Keratinocyte (primary cell): ENCODE results near the gene PODN. TPM values are rescaled to one million over a fixed set of nuclear protein-coding genes. Genes with fewer than 3 reads are reported as not detected.

ENCODE experiments used
- DNase-seq: peaks from one replicate; pipeline ENCODE4 v3.0.0-alpha.2; 2011; ENCODE audit warnings: low read depth, missing footprints, low spot score
- FAIRE-seq: peaks from 2 replicates; lab custom pipeline; 2011; peaks lifted over from hg19 to GRCh38; lab: Jason Lieb, UNC
- H2AFZ ChIP-seq: 2 replicates; pipeline ENCODE4 v1.6.0; 2012; ENCODE audit warnings: low read length, control low read depth, inconsistent platforms; ENCODE audit not compliant: control insufficient read depth
- H3K27ac ChIP-seq: 2 replicates; pipeline ENCODE4 v1.5.1; 2011; ENCODE audit warnings: low read length; ENCODE audit not compliant: control insufficient read depth, insufficient read depth
- H3K27me3 ChIP-seq: 3 replicates; pipeline ENCODE4 v1.6.0; 2011; ENCODE audit warnings: low read length; ENCODE audit not compliant: control insufficient read depth, insufficient read depth; ENCODE audit errors: extremely low read depth
- H3K36me3 ChIP-seq, 2 experiments: 2 replicates in 1 of 2; 3 replicates in 1 of 2; pipeline ENCODE4 v1.5.1; 2011; ENCODE audit warnings: low read length in 2 of 2, mild to moderate bottlenecking in 1 of 2; ENCODE audit not compliant: control insufficient read depth in 2 of 2, insufficient read depth in 2 of 2; ENCODE audit errors: extremely low read depth in 1 of 2
- H3K4me1 ChIP-seq: 3 replicates; pipeline ENCODE4 v1.5.1; 2011; ENCODE audit warnings: low read length; ENCODE audit not compliant: control insufficient read depth, insufficient read depth; ENCODE audit errors: extremely low read depth
- H3K4me2 ChIP-seq: 3 replicates; pipeline ENCODE4 v1.6.0; 2011; ENCODE audit warnings: low read depth, low read length; ENCODE audit not compliant: control insufficient read depth, insufficient read depth; ENCODE audit errors: extremely low read depth
- H3K4me3 ChIP-seq, 3 experiments: fragments of 200-600 bp in 1 of 3; sonication (generic) in 1 of 3; 2 replicates in 2 of 3; 3 replicates in 1 of 3; pipeline ENCODE4 v1.5.1; 2011 to 2016; ENCODE audit warnings: low read length in 3 of 3, mild to moderate bottlenecking in 3 of 3, control low read depth in 2 of 3, inconsistent platforms in 1 of 3, low read depth in 1 of 3, mixed read lengths in 1 of 3, mixed run types in 1 of 3, moderate library complexity in 1 of 3; ENCODE audit not compliant: control insufficient read depth in 2 of 3, insufficient read depth in 2 of 3; ENCODE audit errors: extremely low read depth in 1 of 3
- H3K79me2 ChIP-seq: 2 replicates; pipeline ENCODE4 v1.6.0; 2012; ENCODE audit warnings: low read length; ENCODE audit not compliant: control insufficient read depth, insufficient read depth
- H3K9ac ChIP-seq: 3 replicates; pipeline ENCODE4 v1.6.0; 2011; ENCODE audit warnings: low read length; ENCODE audit not compliant: control insufficient read depth, insufficient read depth; ENCODE audit errors: extremely low read depth
- H3K9me1 ChIP-seq: 3 replicates; pipeline ENCODE4 v1.6.0; 2011; ENCODE audit warnings: low read length; ENCODE audit not compliant: control insufficient read depth, insufficient read depth; ENCODE audit errors: extremely low read depth
- H3K9me3 ChIP-seq: 2 replicates; pipeline ENCODE4 v1.5.1; 2012; ENCODE audit warnings: low read depth, low read length; ENCODE audit not compliant: control insufficient read depth
- H4K20me1 ChIP-seq: 3 replicates; pipeline ENCODE4 v1.6.0; 2011; ENCODE audit warnings: low read length; ENCODE audit not compliant: control insufficient read depth, insufficient read depth; ENCODE audit errors: extremely low read depth
- EZH2 ChIP-seq: IDR thresholded peaks from one replicate; pipeline ENCODE4 v1.6.1; 2012; ENCODE audit warnings: inconsistent platforms, mild to moderate bottlenecking, low read length, moderate library complexity
- dilution Hi-C: fragments of 300-500 bp; cut with MboI; formaldehyde crosslinking; loops from one replicate; pipeline ENCODE4 v1.7.0; 2020; ENCODE audit warnings: low sequenced_read_pairs; ENCODE audit not compliant: extremely low pct_ligation_motif_present
- polyA plus RNA-seq, 5 experiments: library from polyadenylated mRNA; depleted of rRNA in 3 of 5; stranded (reverse) in 3 of 5; stranded (forward) in 1 of 5; unstranded in 1 of 5; fragments of >200 nt; gene quantifications; 1 replicate in 1 of 5; 2 replicates in 3 of 5; 3 replicates in 1 of 5; pipeline versions ENCODE4 v1.2.1 to v1.2.3, GENCODE V29; 2011 to 2012; ENCODE audit warnings: missing spikeins in 2 of 5, low read depth in 1 of 5, low replicate concordance in 1 of 5
- TF ChIP-seq, protein P1 (sequence below), 3 experiments: IDR thresholded peaks in 1 of 3; conservative IDR thresholded peaks in 1 of 3; optimal IDR thresholded peaks in 1 of 3; 2 replicates in 2 of 3; 3 replicates in 1 of 3; pipeline versions ENCODE3 to v1.5.1; 2011; ENCODE audit warnings: low read length in 3 of 3, mild to moderate bottlenecking in 3 of 3, moderate library complexity in 2 of 3, control low read depth in 1 of 3, inconsistent platforms in 1 of 3; ENCODE audit not compliant: insufficient read depth in 2 of 3; ENCODE audit errors: extremely low read depth in 1 of 3

Gene PODN
- polyA plus RNA-seq, 1 donor (not counting 4 experiments of a cell fraction or from before 2014, with no cell fraction given) = not detected

DNA sequence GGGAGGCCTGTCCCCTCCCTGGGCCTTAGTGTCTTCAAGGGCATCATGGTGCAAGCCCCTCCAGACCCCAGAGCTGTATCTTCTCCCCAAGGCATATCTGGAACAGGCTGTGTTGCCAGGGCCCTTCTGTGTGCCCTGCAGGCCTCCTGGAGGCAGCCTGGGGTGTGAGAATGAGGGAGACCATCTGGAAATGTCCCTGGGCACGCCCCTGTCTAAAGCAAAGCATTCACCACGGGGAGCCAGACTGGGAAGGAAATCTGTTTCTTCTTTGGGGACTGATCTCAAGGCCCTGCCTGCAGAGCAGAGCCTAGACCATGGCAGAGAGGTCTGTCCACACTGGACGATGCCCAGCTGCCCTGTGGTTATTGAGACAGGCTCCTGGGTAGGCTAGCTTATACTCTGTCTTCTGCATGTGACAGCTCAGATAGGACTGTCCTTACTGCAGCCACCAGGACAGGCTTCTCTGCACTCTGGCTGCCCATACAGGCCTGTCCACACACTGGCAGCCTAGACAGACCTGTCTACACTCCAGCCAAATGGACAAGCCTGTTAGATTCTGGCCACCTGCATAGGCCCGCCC lies 24.6 kb downstream of the PODN start:
- dilution Hi-C loops = no loop called here
- no peak for TF ChIP-seq EZH2
- TF ChIP-seq, protein P1, sequence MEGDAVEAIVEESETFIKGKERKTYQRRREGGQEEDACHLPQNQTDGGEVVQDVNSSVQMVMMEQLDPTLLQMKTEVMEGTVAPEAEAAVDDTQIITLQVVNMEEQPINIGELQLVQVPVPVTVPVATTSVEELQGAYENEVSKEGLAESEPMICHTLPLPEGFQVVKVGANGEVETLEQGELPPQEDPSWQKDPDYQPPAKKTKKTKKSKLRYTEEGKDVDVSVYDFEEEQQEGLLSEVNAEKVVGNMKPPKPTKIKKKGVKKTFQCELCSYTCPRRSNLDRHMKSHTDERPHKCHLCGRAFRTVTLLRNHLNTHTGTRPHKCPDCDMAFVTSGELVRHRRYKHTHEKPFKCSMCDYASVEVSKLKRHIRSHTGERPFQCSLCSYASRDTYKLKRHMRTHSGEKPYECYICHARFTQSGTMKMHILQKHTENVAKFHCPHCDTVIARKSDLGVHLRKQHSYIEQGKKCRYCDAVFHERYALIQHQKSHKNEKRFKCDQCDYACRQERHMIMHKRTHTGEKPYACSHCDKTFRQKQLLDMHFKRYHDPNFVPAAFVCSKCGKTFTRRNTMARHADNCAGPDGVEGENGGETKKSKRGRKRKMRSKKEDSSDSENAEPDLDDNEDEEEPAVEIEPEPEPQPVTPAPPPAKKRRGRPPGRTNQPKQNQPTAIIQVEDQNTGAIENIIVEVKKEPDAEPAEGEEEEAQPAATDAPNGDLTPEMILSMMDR (optimal IDR thresholded peaks at IDR 0.05 in 1 of 3, IDR thresholded peaks at IDR 0.05 in 1 of 3, conservative IDR thresholded peaks at IDR 0.05 in 1 of 3; ENCODE audit: extremely low read depth in 1 of 3, insufficient read depth in 2 of 3, low read length in 3 of 3) = no peak
- H3K4me1 ChIP-seq = no peaks in the 10 kb centered on the region
- H3K4me2 ChIP-seq = no peak overlapping the region
- DNase-seq (no peak), FAIRE-seq (no peak)
- no peaks in the 10 kb centered on the region for H3K36me3 ChIP-seq
- no peaks in the 10 kb centered on the region for H3K79me2 ChIP-seq
- H3K4me3 ChIP-seq = no peak overlapping the region
- H3K9me1 ChIP-seq = no peaks in the 10 kb centered on the region
- H2AFZ ChIP-seq = no peak overlapping the region
- H3K27ac ChIP-seq = no peak overlapping the region
- H3K9ac ChIP-seq = no peak overlapping the region
- H3K9me3 ChIP-seq = no peaks in the 10 kb centered on the region
- H3K27me3 ChIP-seq = no peaks in the 10 kb centered on the region
- H4K20me1 ChIP-seq = no peaks in the 10 kb centered on the region

DNA sequence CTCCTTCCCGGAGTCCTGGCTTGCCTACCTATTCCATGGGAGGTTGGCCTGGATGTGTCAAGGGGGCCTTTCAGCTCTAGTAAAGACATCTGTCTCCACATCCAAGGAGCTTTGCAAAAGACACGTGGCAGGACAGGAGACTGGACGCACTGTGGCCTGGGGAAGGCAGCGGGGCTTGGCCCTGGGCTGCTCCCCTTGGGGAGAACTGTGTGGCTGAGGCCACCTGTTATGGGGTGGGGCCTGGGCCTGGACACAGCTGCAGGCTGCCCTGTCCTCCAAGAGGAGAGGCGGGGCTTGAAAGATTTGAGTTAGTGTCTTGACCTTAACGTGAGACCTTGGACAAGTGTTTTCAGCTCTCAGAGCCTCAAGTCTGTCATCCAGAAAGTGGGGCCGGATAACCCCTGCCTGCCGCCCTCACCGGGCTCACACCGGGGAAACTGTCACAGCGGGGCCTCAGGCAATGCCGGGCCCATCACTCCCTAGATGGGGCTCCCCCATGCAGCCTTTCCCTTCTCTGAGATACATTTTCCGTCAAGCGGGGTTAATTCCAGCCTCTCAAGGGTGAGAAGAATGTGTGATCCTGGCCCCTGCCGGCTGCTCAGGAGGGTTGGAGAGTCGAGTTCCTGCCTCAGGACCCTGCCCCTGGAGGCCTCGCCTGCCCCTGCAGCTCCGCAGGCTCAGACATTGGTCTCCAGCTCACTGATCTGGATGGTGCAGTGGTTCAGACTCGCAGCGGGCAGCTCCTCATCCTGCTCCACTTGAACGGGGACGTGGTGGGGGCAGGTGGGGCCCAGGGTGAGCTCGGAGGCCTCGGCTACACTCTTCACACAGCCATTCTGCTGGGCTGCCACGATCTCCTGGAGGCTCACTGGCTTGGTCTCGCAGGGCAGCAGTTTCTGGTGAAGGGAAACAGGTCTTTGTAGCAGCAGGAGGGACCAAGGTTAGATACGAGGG lies 25.6 kb downstream of the PODN start:
- FAIRE-seq (no peak), DNase-seq (no peak)
- Histone ChIP-seq H3K9me1 (no peaks in the 10 kb centered on the region), H3K9me3 (no peaks in the 10 kb centered on the region), H3K4me1 (no peaks in the 10 kb centered on the region), H3K4me3 (no peak overlapping the region), H4K20me1 (no peaks in the 10 kb centered on the region), H3K79me2 (no peaks in the 10 kb centered on the region), H3K4me2 (no peak overlapping the region), H3K36me3 (no peaks in the 10 kb centered on the region), H2AFZ (no peak overlapping the region), H3K9ac (no peak overlapping the region), H3K27ac (no peak overlapping the region), H3K27me3 (peaks cover 5% of the 10 kb centered on the region)
- TF ChIP-seq EZH2 = no peak
- TF ChIP-seq, protein P1 (optimal IDR thresholded peaks at IDR 0.05 in 1 of 3, IDR thresholded peaks at IDR 0.05 in 1 of 3, conservative IDR thresholded peaks at IDR 0.05 in 1 of 3; ENCODE audit: extremely low read depth in 1 of 3, insufficient read depth in 2 of 3, low read length in 3 of 3) = no peak
- dilution Hi-C loops = no loop called here
